Activated effector memory CD4-positive, alpha-beta T cell treated with Interleukin-2 at 50 U/mL for 16 hours (primary cell): ENCODE measurements around the gene C1GALT1.
"Not testable (repeated sequence)": the region's sequence is repeated elsewhere in the genome, so short reads cannot be mapped to it uniquely, and the experiment has no call there.

Experiments used
- DNase-seq: peaks from one replicate; pipeline ENCODE4 v3.0.0-alpha.2; 2020

C1GALT1 gene

GRCh38 chr7:7239346-7239745 lies 57.0 kb downstream of the C1GALT1 start:
- DNase-seq: no peak

GRCh38 chr7:7242899-7243298 lies 60.6 kb downstream of the C1GALT1 start:
- DNase-seq: no peak

- not testable (repeated sequence) for DNase-seq
Observed at GRCh38 chr7:7245233-7245632, 62.9 kb downstream of the C1GALT1 start.

- no peak for DNase-seq
Observed at GRCh38 chr7:7246223-7246622, 63.9 kb downstream of the C1GALT1 start.

- no peak for DNase-seq
Observed at GRCh38 chr7:7247658-7248057, 65.3 kb downstream of the C1GALT1 start.

GRCh38 chr7:7249814-7250213 lies 67.5 kb downstream of the C1GALT1 start:
- no peak for DNase-seq

- no peak for DNase-seq
Observed at GRCh38 chr7:7251742-7252141, 69.4 kb downstream of the C1GALT1 start.

GRCh38 chr7:7254319-7254718 lies 72.0 kb downstream of the C1GALT1 start:
- no peak for DNase-seq

- no peak for DNase-seq
Observed at GRCh38 chr7:7254908-7255307, 72.6 kb downstream of the C1GALT1 start.

- DNase-seq: no peak
Observed at GRCh38 chr7:7256731-7257274, 74.5 kb downstream of the C1GALT1 start.

- no peak for DNase-seq
Observed at GRCh38 chr7:7257899-7258692, 75.8 kb downstream of the C1GALT1 start.

GRCh38 chr7:7261863-7262262 lies 79.5 kb downstream of the C1GALT1 start:
- no peak for DNase-seq

GRCh38 chr7:7263297-7264230 lies 81.2 kb downstream of the C1GALT1 start:
- DNase-seq: no peak

GRCh38 chr7:7264306-7265040 lies 82.1 kb downstream of the C1GALT1 start:
- no peak for DNase-seq

- no peak for DNase-seq
Observed at GRCh38 chr7:7265081-7266075, 83.0 kb downstream of the C1GALT1 start.

GRCh38 chr7:7266257-7266881 lies 84.0 kb downstream of the C1GALT1 start:
- no peak for DNase-seq

GRCh38 chr7:7271094-7271874 lies 88.9 kb downstream of the C1GALT1 start:
- DNase-seq: no peak

GRCh38 chr7:7272294-7272693 lies 90.0 kb downstream of the C1GALT1 start:
- no peak for DNase-seq

- no peak for DNase-seq
Observed at GRCh38 chr7:7274782-7275181, 92.4 kb downstream of the C1GALT1 start.

- DNase-seq: no peak
Observed at GRCh38 chr7:7276161-7276560, 93.8 kb downstream of the C1GALT1 start.
